CD4-positive, alpha-beta T cell treated with Interleukin-12 subunit alpha and Interleukin-12 subunit beta, for 1 hour (primary cell): ENCODE measurements around the gene ATXN1.

Source experiments
- DNase-seq: peaks from one replicate; pipeline ENCODE4 v3.0.0-alpha.2; 2020

The ATXN1 gene

DNA sequence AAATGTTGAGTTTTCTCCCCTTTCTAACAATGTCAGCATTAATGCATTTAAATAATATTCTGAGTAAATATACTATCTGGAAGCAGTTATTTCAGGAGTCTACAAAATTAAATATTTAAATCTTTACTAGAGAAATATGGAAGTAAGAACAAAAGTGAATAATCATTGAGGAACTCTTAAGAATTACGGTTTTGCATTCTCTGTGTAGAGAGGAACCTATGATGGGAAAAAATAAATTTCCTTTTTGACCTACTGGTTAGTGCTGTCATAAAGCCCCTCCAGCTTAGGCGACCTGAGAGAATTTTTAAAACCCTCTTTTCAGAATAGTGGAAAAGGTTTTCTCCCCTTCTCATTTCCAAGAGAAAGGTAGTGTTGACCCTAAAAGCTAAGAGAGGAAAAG lies 64.8 kb downstream of the ATXN1 start:
- no peak for DNase-seq

DNA sequence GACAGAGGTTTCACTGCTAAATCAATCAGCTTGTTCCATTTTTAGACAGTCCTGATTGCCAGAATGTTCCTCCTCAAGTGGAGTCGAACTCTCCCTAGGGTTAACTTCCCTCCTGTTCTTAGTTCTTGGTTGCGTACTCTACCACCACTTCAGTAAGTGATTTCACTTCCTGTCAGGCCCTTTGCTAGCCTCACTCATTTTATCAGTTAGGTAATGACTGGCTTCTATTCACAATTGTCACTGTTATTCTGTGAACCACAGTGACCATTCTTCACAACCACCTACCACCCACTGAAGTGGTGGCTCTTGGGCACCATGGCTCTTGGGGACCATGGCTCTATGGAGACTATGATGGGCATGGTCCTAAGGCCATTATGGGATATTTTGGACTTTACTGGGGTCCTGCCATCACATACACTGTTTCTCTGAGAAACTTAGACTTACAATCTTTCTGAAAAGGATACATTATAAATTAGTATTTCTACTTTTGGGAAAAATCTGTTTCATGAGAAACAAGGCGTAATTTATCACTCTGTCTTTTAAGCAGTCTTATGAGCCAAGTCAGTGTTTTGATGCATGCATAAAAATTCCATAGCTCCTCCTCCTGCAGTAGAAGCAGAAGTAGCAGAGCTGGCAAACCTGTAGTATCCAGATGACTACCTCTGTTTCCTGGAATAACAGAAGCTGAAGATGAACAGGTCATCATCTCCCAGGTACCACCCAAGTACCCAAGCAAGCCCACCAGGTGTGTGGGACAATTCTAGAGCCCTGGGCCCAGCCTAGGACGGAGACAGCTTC lies 66.3 kb downstream of the ATXN1 start:
- DNase-seq, result peak; percentile 53

DNA sequence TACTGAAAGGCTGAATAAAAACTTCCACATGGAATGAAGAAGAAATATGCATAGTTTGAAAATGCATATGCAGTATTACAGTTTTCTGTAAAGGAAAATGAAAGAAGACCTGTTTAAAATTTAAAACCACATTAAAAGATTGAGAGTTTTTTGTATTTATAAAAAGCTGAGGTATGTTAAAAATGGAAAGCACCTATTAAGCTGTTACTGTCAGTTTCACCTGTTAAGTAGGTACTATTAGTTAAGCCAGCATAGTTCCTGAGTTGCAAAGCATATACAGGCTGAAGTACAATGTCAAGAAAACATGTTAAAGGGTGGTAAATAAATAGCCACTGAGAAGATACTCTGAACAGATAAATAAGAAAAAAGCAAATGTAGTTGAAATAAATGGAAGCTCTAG lies 69.9 kb downstream of the ATXN1 start:
- DNase-seq, result no peak

DNA sequence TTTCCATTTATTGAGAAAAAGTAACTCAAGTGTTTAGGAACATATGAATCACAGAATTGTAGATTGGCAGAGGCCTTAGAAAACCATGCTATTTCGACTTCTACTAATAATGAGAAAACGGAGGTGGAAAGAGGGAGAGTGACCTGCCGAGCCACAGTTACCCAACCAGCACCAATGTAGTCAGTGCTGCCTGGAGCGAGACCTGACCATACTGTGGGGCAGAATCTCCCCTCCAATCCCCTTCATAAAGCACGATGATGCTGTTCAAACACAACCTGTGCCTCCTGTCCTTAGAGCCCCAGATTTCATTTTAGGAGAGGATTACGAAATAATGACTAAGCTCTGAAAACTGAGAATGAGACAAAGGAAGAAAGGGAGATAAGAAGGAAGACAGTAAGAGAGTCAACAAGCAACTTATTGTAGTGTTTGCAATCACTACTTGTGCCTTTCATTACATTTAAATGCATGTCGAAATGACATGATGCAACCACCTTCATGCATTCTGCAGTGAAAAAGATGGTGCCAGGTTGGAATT lies 70.6 kb downstream of the ATXN1 start:
- no peak for DNase-seq

DNA sequence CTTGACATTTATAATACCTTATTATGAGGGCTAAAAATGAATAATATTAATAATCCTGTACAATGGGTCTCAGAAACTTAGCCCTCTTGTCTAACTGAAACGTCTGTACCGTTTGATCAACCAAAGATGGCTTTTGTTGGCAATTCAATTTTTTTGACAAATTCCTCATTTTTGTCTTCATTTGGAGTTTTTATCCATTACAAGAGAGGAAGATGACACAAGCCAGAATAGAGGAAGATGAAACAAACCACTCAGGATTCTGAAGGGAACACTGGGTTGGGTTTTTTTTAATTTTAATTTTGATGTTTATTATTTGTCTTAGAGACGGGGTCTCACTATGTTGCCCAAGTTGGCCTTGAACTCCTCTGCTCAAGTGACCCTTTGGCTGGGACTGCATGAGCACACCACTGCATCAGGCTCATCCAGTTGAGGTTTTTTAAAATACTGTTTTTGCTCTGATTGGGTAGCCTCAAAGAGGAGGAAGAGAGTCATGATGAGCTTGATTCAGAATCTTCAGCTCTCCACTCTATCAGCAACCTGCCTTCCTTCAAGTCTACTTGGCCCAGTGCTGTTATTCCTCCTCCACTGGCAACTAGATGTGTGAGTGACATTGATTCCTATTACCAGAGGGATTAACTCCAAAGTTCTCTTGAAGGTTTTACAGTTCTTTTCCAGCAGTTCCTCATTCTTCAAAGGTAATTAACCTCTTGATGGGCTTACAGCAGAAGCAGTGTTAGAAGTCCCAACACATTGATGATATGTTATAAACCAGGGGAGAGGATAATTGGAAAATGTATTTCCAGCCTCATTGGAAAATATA lies 71.3 kb downstream of the ATXN1 start:
- no peak for DNase-seq

DNA sequence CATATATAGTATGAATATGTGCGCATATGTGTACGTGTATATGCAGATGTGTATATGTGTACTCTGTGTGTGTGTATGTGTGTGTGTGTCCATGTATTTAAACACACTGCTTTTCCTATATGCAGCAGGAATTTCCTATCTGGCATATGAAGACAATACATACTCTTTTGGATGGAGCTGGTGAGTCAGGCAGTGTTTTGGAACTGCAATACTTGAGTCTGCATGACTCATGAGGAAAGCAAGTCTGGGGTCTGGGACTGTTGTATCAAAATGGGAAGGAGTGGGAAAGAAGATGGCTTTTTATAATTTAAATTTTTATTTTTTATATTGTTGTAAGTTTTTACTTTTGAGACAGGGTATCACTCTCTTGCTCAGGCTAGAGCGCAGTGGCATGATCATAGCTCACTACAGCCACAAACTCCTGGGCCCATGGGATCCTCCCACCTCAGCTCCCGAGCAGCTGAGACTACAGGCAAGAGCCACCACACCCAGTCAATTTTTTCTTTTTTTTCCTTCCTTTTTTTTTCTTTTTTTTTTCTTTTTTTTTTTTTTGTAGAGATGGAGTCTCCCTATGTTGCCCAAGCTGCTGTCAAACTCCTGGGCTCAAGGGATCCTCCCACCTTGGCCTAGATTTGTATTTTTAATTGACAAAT lies 72.2 kb downstream of the ATXN1 start:
- no peak for DNase-seq

DNA sequence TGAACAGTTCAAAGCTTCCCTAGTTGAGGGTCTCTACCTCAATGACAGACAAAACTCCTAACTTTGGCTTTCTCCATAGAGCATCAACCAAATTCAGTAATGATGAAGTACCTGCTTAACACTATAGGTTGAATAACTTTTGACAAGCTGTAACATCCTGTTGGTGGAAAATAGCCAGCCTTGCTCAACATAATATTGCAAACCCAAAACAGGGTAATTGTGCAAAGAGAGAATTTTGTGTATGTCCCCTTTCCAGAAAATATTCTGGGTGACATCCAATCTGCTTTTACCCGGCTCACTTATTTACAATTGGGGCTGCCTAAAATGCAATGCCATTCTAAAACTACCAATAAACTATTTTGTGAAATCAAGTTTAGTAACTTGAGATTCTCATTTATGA lies 72.8 kb downstream of the ATXN1 start:
- no peak for DNase-seq

DNA sequence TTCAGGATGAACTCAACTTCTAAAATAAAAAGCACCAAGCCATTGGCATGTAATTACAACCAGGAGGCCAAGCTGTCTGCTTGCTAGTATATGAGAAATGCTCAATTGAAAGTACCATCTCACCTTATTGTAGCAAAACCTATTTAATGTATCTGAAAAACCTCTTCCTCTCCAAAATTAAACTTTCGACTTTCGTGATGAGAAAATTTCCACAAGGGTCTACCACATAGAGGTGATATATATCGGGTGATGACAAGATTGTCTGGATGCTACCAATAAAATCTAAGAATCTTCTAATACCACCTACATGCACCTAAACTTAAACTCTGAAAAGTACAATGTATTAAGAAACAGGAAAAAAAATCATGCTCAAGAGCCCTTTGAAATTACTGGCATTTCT lies 74.2 kb downstream of the ATXN1 start:
- no peak for DNase-seq

DNA sequence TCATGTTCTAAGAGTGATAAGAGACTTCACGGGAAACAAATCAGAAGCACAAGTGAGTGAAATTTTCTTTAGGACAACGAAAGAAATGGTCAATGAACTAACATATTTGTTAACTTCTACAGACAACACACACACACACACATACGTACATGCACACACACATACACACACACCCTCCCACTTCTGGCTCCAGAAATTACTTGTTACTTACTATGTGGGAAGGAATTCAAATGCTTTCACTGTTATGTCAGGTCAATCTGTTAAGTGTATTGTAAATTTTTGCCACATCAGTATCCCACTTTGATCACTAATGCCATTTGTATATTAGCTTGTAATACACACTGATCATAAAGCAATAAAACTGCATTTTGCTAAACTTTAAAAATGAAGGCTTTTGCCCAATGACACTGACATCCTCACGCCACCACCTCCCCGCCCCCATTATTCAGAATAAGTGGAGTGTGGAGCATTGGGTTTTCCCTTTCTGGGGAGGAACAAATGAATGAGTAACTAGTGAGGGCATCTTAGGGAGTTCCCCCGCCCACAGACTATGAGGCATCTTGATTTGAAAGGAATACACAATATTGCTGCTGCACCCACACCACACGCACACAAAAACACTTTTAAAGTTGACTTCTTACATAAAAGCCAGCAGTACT lies 76.2 kb downstream of the ATXN1 start:
- peak; percentile 72 for DNase-seq

DNA sequence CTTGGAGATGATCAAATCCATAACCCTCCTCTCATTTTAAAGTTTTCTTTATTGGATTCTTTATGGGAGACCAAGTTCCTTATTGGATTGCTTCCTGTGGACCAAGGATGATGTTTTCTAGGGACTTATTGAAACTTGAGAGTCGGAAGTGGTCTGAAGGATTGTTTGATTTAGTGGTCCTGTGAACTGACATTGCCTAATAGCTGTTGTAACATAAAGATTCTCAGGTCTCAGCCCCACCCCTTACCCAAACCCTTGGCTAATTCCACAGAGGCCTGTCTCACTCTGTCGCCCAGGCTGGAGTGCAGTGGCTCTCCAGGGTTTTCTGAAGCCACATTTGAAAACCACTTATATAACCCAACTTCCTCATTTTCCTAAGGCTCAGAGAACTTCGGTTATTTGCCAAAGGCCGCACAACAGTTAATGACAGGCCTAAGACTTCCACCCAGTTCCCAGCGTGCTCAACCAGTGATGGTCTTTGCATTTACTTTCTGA lies 77.0 kb downstream of the ATXN1 start:
- no peak for DNase-seq

DNA sequence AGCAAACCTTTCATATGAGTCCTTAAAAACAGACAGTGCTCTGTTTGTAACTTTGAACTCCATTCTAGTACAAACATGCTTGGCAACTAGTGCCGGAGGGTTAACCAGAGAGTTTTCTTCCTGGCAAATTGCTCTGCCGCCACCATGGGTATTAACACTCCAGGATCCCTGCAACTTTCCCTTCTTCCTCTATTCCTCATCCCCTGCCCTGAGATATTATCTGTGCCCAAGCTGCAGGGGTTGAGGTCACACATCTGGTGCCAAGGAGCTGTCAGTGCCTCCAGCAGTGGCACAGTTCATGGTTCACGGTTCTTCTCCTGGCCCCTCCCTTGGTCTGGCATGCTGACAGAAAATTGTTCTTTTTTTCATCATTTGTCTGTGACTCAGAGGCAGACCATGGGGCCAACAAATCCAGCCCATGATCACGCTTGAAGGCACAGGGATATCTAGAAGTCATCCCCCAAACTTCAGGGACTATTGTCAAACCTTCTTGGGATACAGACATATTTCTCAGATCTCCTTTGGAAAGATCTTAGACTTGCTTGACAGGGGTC lies 77.5 kb downstream of the ATXN1 start:
- DNase-seq, result peak; percentile 31

DNA sequence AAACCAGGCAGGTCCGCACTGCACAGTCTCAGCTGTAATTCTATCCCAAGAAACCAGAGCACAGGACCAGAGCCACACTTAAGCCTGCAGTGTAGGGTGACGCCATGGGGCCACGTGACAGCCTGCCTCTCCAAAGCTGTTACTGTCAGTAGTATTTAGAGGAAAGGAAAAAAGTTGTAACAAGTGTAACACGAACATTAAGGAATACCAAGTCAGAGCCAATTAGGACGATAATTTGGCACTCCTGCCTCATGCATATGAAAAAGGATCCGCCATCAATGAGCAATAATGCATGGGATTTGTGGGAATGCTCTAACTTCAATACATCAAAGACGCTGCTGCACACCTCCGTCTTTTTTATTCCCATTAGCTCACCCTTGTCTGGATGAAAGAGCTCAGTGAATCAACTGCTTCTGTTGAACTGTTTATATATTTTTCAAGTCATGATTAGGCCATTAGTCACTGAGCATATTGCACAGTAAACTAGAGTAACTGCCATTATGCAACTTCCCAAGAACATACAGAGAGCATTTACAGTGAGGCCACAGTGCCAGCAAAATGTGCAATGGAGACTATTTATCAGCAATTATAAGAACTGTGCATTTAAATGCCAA lies 79.9 kb downstream of the ATXN1 start:
- no peak for DNase-seq

DNA sequence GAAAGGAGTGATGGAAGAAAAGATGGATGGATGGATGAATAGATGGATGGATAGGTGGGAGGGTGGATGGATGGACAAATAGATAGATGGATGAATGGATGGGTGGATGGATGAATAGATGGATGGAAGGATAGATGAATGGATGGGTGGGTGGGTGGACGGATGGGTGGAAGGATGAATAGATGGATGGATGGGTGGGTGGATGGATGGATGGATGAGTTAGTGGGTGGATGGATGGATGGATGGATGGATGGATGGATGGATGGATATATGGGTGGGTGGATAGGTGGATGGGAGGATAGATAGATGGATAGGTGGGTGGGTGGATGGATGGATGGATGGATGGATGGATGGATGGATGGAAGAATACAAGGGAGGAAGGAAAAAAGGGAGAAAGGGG lies 82.2 kb downstream of the ATXN1 start:
- no peak for DNase-seq

DNA sequence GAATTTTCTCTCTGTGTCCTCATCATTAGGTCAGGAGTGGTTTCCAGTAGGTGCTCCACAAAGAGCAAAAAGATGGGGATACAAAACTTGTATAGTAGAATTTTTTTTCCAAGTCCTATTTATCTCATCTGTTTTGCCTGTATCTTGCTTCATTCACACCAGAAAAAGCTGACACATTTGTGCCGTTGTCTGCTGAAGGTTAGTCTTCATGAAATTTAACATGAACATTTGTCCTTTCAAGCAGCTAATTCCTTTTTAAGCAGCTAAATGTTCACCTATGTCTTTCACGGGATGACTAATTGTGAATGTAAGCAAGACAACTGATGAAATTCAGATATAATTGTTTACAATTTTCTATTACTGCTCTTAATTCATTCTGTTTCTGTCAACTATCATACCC lies 83.8 kb downstream of the ATXN1 start:
- DNase-seq, result no peak

DNA sequence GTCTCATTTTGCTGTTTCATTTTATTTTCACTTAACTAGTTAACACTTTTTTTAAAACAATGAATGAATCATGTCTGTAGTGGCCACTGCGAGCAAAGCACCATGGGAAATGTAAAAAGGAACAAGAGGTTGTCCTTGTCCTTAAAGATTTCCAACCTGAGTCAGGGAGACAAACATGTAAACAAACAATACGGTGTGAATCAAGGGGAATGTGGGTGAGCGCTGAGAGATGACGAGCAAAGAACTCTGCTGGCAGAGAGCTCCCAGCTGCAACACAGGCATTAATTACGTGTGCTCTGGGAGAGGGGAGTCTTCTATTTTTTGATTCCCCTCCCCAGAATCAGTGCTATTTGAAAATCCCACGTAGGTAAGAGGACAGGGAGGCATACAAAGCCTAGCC lies 84.3 kb downstream of the ATXN1 start:
- no peak for DNase-seq

DNA sequence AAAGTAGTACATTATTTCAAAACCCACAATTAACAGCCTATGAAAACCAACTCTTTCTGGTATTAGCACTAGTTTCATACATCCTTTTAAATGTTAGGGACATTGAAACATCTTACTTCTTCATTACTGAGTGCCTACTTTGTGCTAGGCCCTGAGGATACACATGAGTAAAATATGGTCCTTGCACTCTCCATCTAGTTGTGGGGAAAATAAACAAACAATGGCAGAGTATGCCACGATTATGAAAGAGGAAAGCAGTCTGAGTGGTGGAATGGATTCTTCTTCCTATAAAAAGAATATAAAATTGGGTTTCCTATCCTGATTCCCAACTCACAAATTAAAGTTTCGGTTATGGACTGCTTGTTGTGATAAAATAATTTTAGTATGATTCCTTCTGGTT lies 84.9 kb downstream of the ATXN1 start:
- no peak for DNase-seq

DNA sequence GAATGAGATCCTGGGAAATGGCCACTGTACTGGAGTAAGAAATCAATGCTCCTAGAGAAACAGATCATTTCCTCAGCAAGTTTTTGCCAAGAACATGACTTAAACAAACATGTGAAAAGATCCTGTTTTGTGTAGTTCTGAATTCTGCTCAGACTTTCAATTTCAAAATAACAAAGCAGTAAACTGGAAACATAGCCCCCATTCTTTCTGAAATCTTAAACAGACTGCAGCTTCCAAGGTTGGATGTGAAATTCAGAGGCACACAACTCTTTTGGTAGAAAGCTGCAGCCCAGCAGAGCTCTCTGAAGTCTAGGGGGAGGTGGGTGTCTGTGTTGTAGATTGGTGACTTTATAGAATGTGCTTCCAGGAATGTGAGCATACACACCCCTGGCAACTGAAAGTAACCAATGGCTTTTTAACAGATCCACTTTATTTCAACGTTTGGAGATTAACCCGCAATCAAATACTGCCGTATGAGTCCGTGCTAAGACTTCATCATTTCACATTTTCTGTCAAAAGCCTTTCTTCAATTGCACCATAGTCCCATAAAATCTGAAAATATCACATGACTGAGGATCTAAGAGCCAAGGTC lies 86.4 kb downstream of the ATXN1 start:
- DNase-seq, result no peak

DNA sequence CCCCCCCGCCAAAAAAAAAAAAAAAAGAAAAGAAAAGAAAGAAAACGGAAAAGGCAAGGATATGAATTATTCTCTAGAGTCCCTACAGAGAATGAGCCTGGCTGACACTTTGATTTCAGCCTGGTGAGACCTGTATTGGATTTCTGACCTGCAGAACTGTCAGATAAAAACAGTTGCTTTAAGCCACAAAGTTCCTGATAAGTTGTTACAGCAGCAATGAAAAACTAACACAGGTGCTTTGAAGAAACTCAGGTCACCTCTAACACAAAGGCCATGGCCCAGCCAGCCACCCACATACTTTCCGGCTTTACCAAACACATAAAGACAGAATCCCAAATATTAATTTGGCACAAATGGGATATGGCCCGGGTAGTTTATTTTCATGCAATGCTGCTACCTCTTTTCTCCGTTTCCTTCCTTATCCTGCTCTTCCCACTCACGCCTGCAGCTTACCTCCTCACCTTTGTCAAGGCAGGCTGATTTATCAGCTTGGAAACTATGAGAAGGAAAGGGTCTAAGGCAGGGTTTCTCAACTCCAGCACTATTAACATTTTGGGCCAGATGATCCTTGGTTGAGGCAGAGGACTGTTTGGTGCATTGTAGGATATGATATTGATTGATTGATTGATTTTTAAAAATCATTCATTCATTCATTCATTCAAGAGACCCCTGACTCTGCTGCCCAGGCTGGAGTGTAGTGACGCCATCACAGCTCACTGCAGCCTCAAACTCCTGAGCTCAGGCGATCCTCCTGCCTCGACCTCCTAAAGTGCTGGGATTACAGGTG lies 88.1 kb downstream of the ATXN1 start:
- DNase-seq, result no peak

DNA sequence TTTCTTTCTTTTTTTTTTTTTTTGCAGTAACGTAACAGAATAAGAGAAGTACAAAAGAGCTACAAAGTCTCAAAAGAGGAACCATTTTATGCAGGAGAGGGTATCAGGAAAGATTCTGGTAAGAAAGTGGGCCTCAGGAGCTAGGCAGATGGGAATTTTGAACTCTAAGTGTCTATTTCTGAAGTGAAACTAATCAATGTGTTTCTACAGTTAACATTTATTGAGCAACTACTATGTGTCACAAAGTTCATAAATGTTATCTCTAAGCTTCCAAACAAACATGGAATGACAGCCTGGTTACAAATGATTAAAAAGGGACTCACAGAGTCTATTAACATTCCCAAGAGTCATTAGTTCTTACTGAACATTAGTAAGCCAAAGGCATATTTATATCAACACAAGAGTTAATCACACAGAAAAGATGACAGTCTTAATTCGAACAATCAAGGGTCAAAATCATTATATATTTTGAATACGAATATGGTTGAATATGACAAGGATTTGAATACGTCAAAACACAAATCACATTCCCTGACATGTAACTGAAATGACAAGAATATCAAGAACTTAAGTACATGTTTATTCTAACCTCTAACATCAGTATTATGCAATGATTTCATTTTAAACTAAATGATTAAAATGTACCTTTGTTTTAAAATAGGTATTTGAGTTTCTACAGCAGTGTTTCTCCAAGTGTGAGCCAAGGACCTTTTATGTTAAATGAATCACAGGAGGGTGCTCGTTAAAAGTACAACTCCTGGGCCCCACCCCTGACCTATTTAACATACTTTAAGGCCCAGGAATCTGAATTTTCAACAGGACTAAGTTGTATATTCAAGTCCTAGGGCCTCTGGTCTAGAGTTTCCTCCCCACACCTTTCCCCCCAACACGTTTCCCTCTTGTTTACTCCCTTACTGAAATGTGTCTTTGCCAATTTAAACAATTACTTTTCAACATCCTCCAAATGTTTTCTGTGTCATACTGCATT lies 89.7 kb downstream of the ATXN1 start:
- no peak for DNase-seq
